ENCODE data around the gene ERICH6B. TPM values are rescaled to one million over a fixed set of nuclear protein-coding genes. Genes with fewer than 3 reads are reported as not detected.

Gene ERICH6B
- polyA plus RNA-seq, 1 of the 3 experiments (the other 2 are of a cell fraction): not detected

DNA sequence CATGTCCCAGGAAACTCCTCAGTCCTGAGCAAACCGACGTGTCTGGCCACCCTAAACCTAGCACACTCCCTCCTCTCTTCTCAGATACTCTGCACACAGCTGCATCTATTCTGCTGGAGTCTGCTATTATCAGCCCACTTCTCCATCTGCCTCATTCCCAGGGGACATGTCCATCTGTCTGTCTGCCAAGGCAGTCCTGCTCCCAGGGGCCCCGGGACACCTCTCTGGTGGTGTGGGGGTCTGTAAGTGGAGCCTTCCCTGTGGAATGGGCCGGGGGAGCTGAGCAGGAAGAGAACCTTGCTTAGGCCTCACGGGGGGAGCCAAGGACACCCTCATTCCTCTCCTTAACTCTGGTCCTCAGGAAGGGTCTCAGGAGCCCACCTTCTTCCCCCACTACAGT, 72.7 kb downstream of the ERICH6B start:
- no peak overlapping the region for H3K27ac ChIP-seq (ENCODE audit: low read depth in 2 of 2, low read length in 1 of 2)
- no peaks in the 10 kb centered on the region for H3K36me3 ChIP-seq (replicated peaks in 1 of 2; ENCODE audit: control insufficient read depth in 1 of 2, insufficient read depth in 2 of 2, low read length in 1 of 2)
- no peaks in the 10 kb centered on the region for H3K9me3 ChIP-seq
- peaks cover 4% of the 10 kb centered on the region; the same call in 1 of the 2 replicates for H3K27me3 ChIP-seq (ENCODE audit: insufficient read depth)
- no peak overlapping the region for H3K4me2 ChIP-seq
- no peaks in the 10 kb centered on the region; a peak in 1 of 4 replicates for H3K4me1 ChIP-seq (ENCODE audit: control insufficient read depth in 1 of 2, insufficient read depth in 2 of 2, low read depth in 1 of 2, low read length in 1 of 2)
- no peak overlapping the region for H2AFZ ChIP-seq (ENCODE audit: low read depth)
- H4K20me1 ChIP-seq (ENCODE audit: insufficient read depth): no peaks in the 10 kb centered on the region
- H3K9me2 ChIP-seq: no peaks in the 10 kb centered on the region
- no peak overlapping the region for H3K4me3 ChIP-seq (ENCODE audit: low read depth in 2 of 2, low read length in 1 of 2)
- 67% methylated on average over 5 of the region's 5 CpGs for WGBS (ENCODE audit: low lambda C conversion rate)
- ChIA-PET POLR2A (no interaction called here), CTCF (interaction anchor here (1.5 kb wide), 1 partner anchor 13 kb away, joined by 3 read pairs; no protein-coding TSS in a partner anchor)
- no peaks in the 10 kb centered on the region for H3K79me2 ChIP-seq (ENCODE audit: insufficient read depth)
- H3F3A ChIP-seq (replicated peaks; ENCODE audit: insufficient read depth): no peaks in the 10 kb centered on the region
- DNase-seq: no peak
- H3K9ac ChIP-seq: no peak overlapping the region
- no peak for TF ChIP-seq NRF1 (IDR thresholded peaks at IDR 0.05; ENCODE audit: low read depth, low read length)
- TF ChIP-seq SMC3 (IDR thresholded peaks at IDR 0.05; ENCODE audit: low read depth, low read length): no peak
- no peak for TF ChIP-seq RXRA (IDR thresholded peaks at IDR 0.05; ENCODE audit: borderline replicate concordance, low read depth)
- no peak for TF ChIP-seq YY1 (IDR thresholded peaks at IDR 0.05; ENCODE audit: low read depth)
- TF ChIP-seq GATA2 (CRISPR knock-in tag; IDR thresholded peaks at IDR 0.05): no peak
- TF ChIP-seq RAD21 (IDR thresholded peaks at IDR 0.05; ENCODE audit: low read length): no peak
- no peak for TF ChIP-seq MEF2A (IDR thresholded peaks at IDR 0.05; ENCODE audit: borderline replicate concordance, low read depth)
- no peak for TF ChIP-seq USF2 (IDR thresholded peaks at IDR 0.05; ENCODE audit: borderline replicate concordance, low read depth, low read length)
- TF ChIP-seq RFX5 (IDR thresholded peaks at IDR 0.05; ENCODE audit: low read length): no peak
- TF ChIP-seq TEAD4 (IDR thresholded peaks at IDR 0.05; ENCODE audit: borderline replicate concordance, insufficient read depth): no peak

DNA sequence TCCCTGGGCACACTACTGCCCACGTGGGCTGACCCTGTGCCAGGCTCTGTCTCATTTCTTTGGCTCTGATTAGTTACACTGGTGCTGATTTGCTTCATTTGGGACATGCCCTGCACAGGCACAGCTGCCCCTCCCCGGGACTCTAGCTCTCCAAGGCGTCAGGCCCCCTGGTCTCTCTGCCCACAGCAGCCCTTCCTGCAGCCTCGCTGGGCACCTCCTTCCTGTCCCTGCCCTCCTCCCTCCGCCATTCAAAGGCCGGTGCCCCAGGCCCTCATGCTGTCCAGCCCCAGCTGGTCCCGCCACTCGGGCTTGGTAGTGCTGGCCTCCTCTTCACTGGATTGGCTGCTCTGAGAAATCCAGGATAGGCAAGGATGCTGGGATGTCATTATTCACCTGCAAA, 73.1 kb downstream of the ERICH6B start:
- Histone ChIP-seq H3K4me2 (no peak overlapping the region), H3K27ac (ENCODE audit: low read depth in 2 of 2, low read length in 1 of 2) (no peak overlapping the region), H3K27me3 (ENCODE audit: insufficient read depth) (no peaks in the 10 kb centered on the region), H3K4me1 (ENCODE audit: control insufficient read depth in 1 of 2, insufficient read depth in 2 of 2, low read depth in 1 of 2, low read length in 1 of 2) (no peaks in the 10 kb centered on the region; a peak in 1 of 4 replicates), H4K20me1 (ENCODE audit: insufficient read depth) (no peaks in the 10 kb centered on the region), H3F3A (replicated peaks; ENCODE audit: insufficient read depth) (no peaks in the 10 kb centered on the region), H3K9me2 (no peaks in the 10 kb centered on the region), H2AFZ (ENCODE audit: low read depth) (no peak overlapping the region), H3K4me3 (ENCODE audit: low read depth in 2 of 2, low read length in 1 of 2) (no peak overlapping the region), H3K36me3 (replicated peaks in 1 of 2; ENCODE audit: control insufficient read depth in 1 of 2, insufficient read depth in 2 of 2, low read length in 1 of 2) (peaks cover 0 to 2% of the 10 kb centered on the region in 2 experiments), H3K79me2 (ENCODE audit: insufficient read depth) (no peaks in the 10 kb centered on the region), H3K9ac (no peak overlapping the region), H3K9me3 (no peaks in the 10 kb centered on the region)
- DNase-seq: no peak
- ChIA-PET CTCF (interaction anchor here (1.5 kb wide), 1 partner anchor 13 kb away, joined by 3 read pairs; no protein-coding TSS in a partner anchor), POLR2A (no interaction called here)
- TF ChIP-seq EP300 (IDR thresholded peaks at IDR 0.05; ENCODE audit: borderline replicate concordance in 1 of 2, low read depth in 1 of 2, low read length in 1 of 2): no peak
- TF ChIP-seq SIN3A (IDR thresholded peaks at IDR 0.05; ENCODE audit: borderline replicate concordance, low read depth, low read length): no peak
- TF ChIP-seq GATA2 (CRISPR knock-in tag; IDR thresholded peaks at IDR 0.05): no peak
- 84% methylated on average over 7 of the region's 8 CpGs for WGBS (ENCODE audit: low lambda C conversion rate)

- H2AFZ ChIP-seq (ENCODE audit: low read depth): no peak overlapping the region
- no CpG with 5 or more reads among the region's 11 CpGs for WGBS (ENCODE audit: low lambda C conversion rate)
- no peaks in the 10 kb centered on the region for H4K20me1 ChIP-seq (ENCODE audit: insufficient read depth)
- H3K27ac ChIP-seq (ENCODE audit: low read depth in 2 of 2, low read length in 1 of 2): no peak overlapping the region
- ChIA-PET CTCF (no interaction called here), POLR2A (no interaction called here)
- H3K27me3 ChIP-seq (ENCODE audit: insufficient read depth): no peaks in the 10 kb centered on the region
- no peaks in the 10 kb centered on the region; a peak in 1 of 4 replicates for H3K4me1 ChIP-seq (ENCODE audit: control insufficient read depth in 1 of 2, insufficient read depth in 2 of 2, low read depth in 1 of 2, low read length in 1 of 2)
- no peaks in the 10 kb centered on the region for H3K9me3 ChIP-seq
- H3K79me2 ChIP-seq (ENCODE audit: insufficient read depth): no peaks in the 10 kb centered on the region
- DNase-seq: no peak
- H3K4me3 ChIP-seq (ENCODE audit: low read depth in 2 of 2, low read length in 1 of 2): no peak overlapping the region
- no peak overlapping the region for H3K4me2 ChIP-seq
- H3K9ac ChIP-seq: no peak overlapping the region
- no peaks in the 10 kb centered on the region for H3F3A ChIP-seq (replicated peaks; ENCODE audit: insufficient read depth)
- H3K36me3 ChIP-seq (replicated peaks in 1 of 2; ENCODE audit: control insufficient read depth in 1 of 2, insufficient read depth in 2 of 2, low read length in 1 of 2): peaks cover 4 to 7% of the 10 kb centered on the region in 2 experiments
- no peaks in the 10 kb centered on the region for H3K9me2 ChIP-seq
- no peak for TF ChIP-seq FOSL2 (IDR thresholded peaks at IDR 0.05; ENCODE audit: borderline replicate concordance, low read depth)
- TF ChIP-seq RFX5 (IDR thresholded peaks at IDR 0.05; ENCODE audit: low read length): no peak
- no peak for TF ChIP-seq TAF1 (IDR thresholded peaks at IDR 0.05; ENCODE audit: borderline replicate concordance, low read depth, low read length)
- TF ChIP-seq, protein P1, sequence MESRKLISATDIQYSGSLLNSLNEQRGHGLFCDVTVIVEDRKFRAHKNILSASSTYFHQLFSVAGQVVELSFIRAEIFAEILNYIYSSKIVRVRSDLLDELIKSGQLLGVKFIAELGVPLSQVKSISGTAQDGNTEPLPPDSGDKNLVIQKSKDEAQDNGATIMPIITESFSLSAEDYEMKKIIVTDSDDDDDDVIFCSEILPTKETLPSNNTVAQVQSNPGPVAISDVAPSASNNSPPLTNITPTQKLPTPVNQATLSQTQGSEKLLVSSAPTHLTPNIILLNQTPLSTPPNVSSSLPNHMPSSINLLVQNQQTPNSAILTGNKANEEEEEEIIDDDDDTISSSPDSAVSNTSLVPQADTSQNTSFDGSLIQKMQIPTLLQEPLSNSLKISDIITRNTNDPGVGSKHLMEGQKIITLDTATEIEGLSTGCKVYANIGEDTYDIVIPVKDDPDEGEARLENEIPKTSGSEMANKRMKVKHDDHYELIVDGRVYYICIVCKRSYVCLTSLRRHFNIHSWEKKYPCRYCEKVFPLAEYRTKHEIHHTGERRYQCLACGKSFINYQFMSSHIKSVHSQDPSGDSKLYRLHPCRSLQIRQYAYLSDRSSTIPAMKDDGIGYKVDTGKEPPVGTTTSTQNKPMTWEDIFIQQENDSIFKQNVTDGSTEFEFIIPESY (IDR thresholded peaks at IDR 0.05; ENCODE audit: borderline replicate concordance, low read depth): no peak
- TF ChIP-seq, protein P2, sequence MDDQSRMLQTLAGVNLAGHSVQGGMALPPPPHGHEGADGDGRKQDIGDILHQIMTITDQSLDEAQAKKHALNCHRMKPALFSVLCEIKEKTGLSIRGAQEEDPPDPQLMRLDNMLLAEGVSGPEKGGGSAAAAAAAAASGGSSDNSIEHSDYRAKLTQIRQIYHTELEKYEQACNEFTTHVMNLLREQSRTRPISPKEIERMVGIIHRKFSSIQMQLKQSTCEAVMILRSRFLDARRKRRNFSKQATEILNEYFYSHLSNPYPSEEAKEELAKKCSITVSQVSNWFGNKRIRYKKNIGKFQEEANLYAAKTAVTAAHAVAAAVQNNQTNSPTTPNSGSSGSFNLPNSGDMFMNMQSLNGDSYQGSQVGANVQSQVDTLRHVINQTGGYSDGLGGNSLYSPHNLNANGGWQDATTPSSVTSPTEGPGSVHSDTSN (IDR thresholded peaks at IDR 0.05): no peak
- no peak for TF ChIP-seq NRF1 (IDR thresholded peaks at IDR 0.05; ENCODE audit: low read depth, low read length)
- no peak for TF ChIP-seq GABPA (IDR thresholded peaks at IDR 0.05; ENCODE audit: low read depth)
- TF ChIP-seq IRF3 (IDR thresholded peaks at IDR 0.05; ENCODE audit: low read depth, low read length): no peak
These were observed 73.7 kb downstream of the ERICH6B start for GRCh38 chr13:45541806-45542205.

All from SK-N-SH (cell line).